Activated CD8-positive, alpha-beta memory T cell treated with anti-CD3 and anti-CD28 coated beads, Interleukin-2, amount 10 ng/mL, durations not matched to agents 7 days and 5 days (primary cell): ENCODE measurements around the gene CDH1. TPM values are rescaled to one million over a fixed set of nuclear protein-coding genes. Genes with fewer than 3 reads are reported as not detected.

ENCODE experiments used
- ATAC-seq: fragments of 150-1000 bp; cut with Tn5 transposase; one replicate; pipeline ENCODE4 v1.10.0; 2021; ENCODE audit warnings: moderate library complexity
- CTCF ChIA-PET: fragments of 350-600 bp; sonication (Branson Sonifier 250); formaldehyde crosslinking; loops from one replicate; lab custom pipeline; 2021; ENCODE audit warnings: antibody characterized with exemption; lab: Charles Lee
- DNase-seq: peaks from one replicate; pipeline ENCODE4 v3.0.0-alpha.2; 2020
- H3K27ac Mint-ChIP-seq: one replicate; pipeline ENCODE4 v1.8.0; 2021; ENCODE audit warnings: mild to moderate bottlenecking, mixed read lengths
- H3K27me3 Mint-ChIP-seq: one replicate; pipeline ENCODE4 v1.8.0; 2021; ENCODE audit warnings: mixed read lengths
- H3K36me3 Mint-ChIP-seq: one replicate; pipeline ENCODE4 v1.8.0; 2021; ENCODE audit warnings: mild to moderate bottlenecking, mixed read lengths
- H3K4me1 Mint-ChIP-seq: one replicate; pipeline ENCODE4 v1.8.0; 2021; ENCODE audit warnings: mixed read lengths
- H3K4me3 Mint-ChIP-seq: one replicate; pipeline ENCODE4 v1.8.0; 2021; ENCODE audit warnings: mild to moderate bottlenecking, moderate library complexity, mixed read lengths
- H3K9me3 Mint-ChIP-seq: one replicate; pipeline ENCODE4 v1.8.0; 2022; ENCODE audit warnings: low read depth, mixed read lengths
- total RNA-seq, 2 experiments: library from RNA; stranded (reverse); gene quantifications; one replicate each; pipeline ENCODE4 v1.2.3, GENCODE V29; 2021

Gene CDH1
- total RNA-seq, result under 1 TPM; 0.06 to 0.09 TPM

- CTCF ChIA-PET, result interaction anchor here (0.6 kb wide), 1 partner anchor 104 kb away, joined by 3 read pairs; no protein-coding TSS in a partner anchor
- Mint-ChIP-seq H3K4me3 (peak within 1 kb of the TSS; percentile 26), H3K36me3 (peaks cover 3% of the 10 kb centered on the region), H3K27ac (no peak within 1 kb of the TSS), H3K4me1 (peaks cover 2% of the 10 kb centered on the region), H3K9me3 (no peaks in the 10 kb centered on the region), H3K27me3 (peaks cover 50% of the 10 kb centered on the region)
- DNase-seq (no peak), ATAC-seq (peak; percentile 42)
Observed at GRCh38 chr16:68737046-68737729, at the start of gene CDH1. TSS of gene CDH1 (plus strand) at chr16:68737292. CDS start at chr16:68737416, 124 bp downstream.

GRCh38 chr16:68689921-68690320 lies 47.2 kb upstream of the CDH1 start:
- CTCF ChIA-PET, result no interaction called here
- no peaks in the 10 kb centered on the region for H3K4me1 Mint-ChIP-seq
- ATAC-seq (no peak), DNase-seq (no peak)
- no peaks in the 10 kb centered on the region for H3K9me3 Mint-ChIP-seq
- H3K4me3 Mint-ChIP-seq, result no peak overlapping the region
- H3K36me3 Mint-ChIP-seq, result no peaks in the 10 kb centered on the region
- peaks cover 4% of the 10 kb centered on the region for H3K27me3 Mint-ChIP-seq
- H3K27ac Mint-ChIP-seq, result no peak overlapping the region

- DNase-seq (no peak), ATAC-seq (no peak)
- H3K9me3 Mint-ChIP-seq, result no peaks in the 10 kb centered on the region
- H3K36me3 Mint-ChIP-seq, result no peaks in the 10 kb centered on the region
- no peak overlapping the region for H3K4me3 Mint-ChIP-seq
- H3K4me1 Mint-ChIP-seq, result no peaks in the 10 kb centered on the region
- no peak overlapping the region for H3K27ac Mint-ChIP-seq
- CTCF ChIA-PET, result no interaction called here
- peaks cover 4% of the 10 kb centered on the region for H3K27me3 Mint-ChIP-seq
Observed at GRCh38 chr16:68695575-68695974, 41.5 kb upstream of the CDH1 start.

- no peak for DNase-seq
- Mint-ChIP-seq H3K27ac (no peak overlapping the region), H3K27me3 (peaks cover 4% of the 10 kb centered on the region), H3K36me3 (no peaks in the 10 kb centered on the region), H3K4me1 (no peaks in the 10 kb centered on the region), H3K4me3 (no peak overlapping the region), H3K9me3 (no peaks in the 10 kb centered on the region)
- ATAC-seq, result no peak
- CTCF ChIA-PET, result no interaction called here
Observed at GRCh38 chr16:68696514-68696913, 40.6 kb upstream of the CDH1 start.

- H3K9me3 Mint-ChIP-seq, result no peaks in the 10 kb centered on the region
- CTCF ChIA-PET, result no interaction called here
- H3K4me1 Mint-ChIP-seq, result no peaks in the 10 kb centered on the region
- H3K4me3 Mint-ChIP-seq, result no peak overlapping the region
- no peak for DNase-seq
- no peak for ATAC-seq
- no peaks in the 10 kb centered on the region for H3K36me3 Mint-ChIP-seq
- no peak overlapping the region for H3K27ac Mint-ChIP-seq
- peaks cover 4% of the 10 kb centered on the region for H3K27me3 Mint-ChIP-seq
Observed at GRCh38 chr16:68698091-68698490, 39.0 kb upstream of the CDH1 start.

GRCh38 chr16:68700120-68700519 lies 37.0 kb upstream of the CDH1 start:
- DNase-seq (no peak), ATAC-seq (no peak)
- H3K4me1 Mint-ChIP-seq, result no peaks in the 10 kb centered on the region
- no peaks in the 10 kb centered on the region for H3K36me3 Mint-ChIP-seq
- no peak overlapping the region for H3K27ac Mint-ChIP-seq
- peaks cover 3% of the 10 kb centered on the region for H3K27me3 Mint-ChIP-seq
- no peaks in the 10 kb centered on the region for H3K9me3 Mint-ChIP-seq
- no peak overlapping the region for H3K4me3 Mint-ChIP-seq
- CTCF ChIA-PET, result interaction anchor here (1.1 kb wide), 1 partner anchor 110 kb away, joined by 3 read pairs; no protein-coding TSS in a partner anchor

GRCh38 chr16:68700831-68701230 lies 36.3 kb upstream of the CDH1 start:
- CTCF ChIA-PET, result interaction anchor here (1.1 to 1.2 kb wide), 2 partner anchors 110 to 179 kb away, joined by 3 to 4 read pairs; no protein-coding TSS in a partner anchor
- Mint-ChIP-seq H3K27ac (no peak overlapping the region), H3K27me3 (peaks cover 3% of the 10 kb centered on the region), H3K4me1 (no peaks in the 10 kb centered on the region), H3K4me3 (no peak overlapping the region), H3K9me3 (no peaks in the 10 kb centered on the region), H3K36me3 (no peaks in the 10 kb centered on the region)
- DNase-seq (no peak), ATAC-seq (no peak)

- H3K27ac Mint-ChIP-seq, result no peak overlapping the region
- H3K27me3 Mint-ChIP-seq, result peaks cover 5% of the 10 kb centered on the region
- ATAC-seq (peak; percentile 70), DNase-seq (peak; percentile 62)
- no peaks in the 10 kb centered on the region for H3K4me1 Mint-ChIP-seq
- no peak overlapping the region for H3K4me3 Mint-ChIP-seq
- H3K36me3 Mint-ChIP-seq, result no peaks in the 10 kb centered on the region
- no peaks in the 10 kb centered on the region for H3K9me3 Mint-ChIP-seq
- CTCF ChIA-PET, result no interaction called here
Observed at GRCh38 chr16:68704232-68704867, 32.7 kb upstream of the CDH1 start.

- H3K4me3 Mint-ChIP-seq, result no peak overlapping the region
- no peak for DNase-seq
- ATAC-seq, result no peak
- CTCF ChIA-PET, result interaction anchor here (0.7 to 1.0 kb wide), 2 partner anchors 93 kb away, joined by 3 read pairs; no protein-coding TSS in a partner anchor
- peaks cover 20% of the 10 kb centered on the region for H3K27me3 Mint-ChIP-seq
- H3K9me3 Mint-ChIP-seq, result no peaks in the 10 kb centered on the region
- no peaks in the 10 kb centered on the region for H3K36me3 Mint-ChIP-seq
- H3K4me1 Mint-ChIP-seq, result no peaks in the 10 kb centered on the region
- no peak overlapping the region for H3K27ac Mint-ChIP-seq
Observed at GRCh38 chr16:68707340-68708152, 29.5 kb upstream of the CDH1 start.

- ATAC-seq (no peak), DNase-seq (no peak)
- Mint-ChIP-seq H3K27ac (no peak overlapping the region), H3K4me1 (no peaks in the 10 kb centered on the region), H3K4me3 (no peak overlapping the region), H3K9me3 (no peaks in the 10 kb centered on the region), H3K36me3 (no peaks in the 10 kb centered on the region), H3K27me3 (peaks cover 24% of the 10 kb centered on the region)
- CTCF ChIA-PET, result no interaction called here
Observed at GRCh38 chr16:68710211-68710610, 26.9 kb upstream of the CDH1 start.

GRCh38 chr16:68711421-68712139 lies 25.5 kb upstream of the CDH1 start:
- no peak overlapping the region for H3K4me3 Mint-ChIP-seq
- peaks cover 24% of the 10 kb centered on the region for H3K27me3 Mint-ChIP-seq
- CTCF ChIA-PET, result no interaction called here
- ATAC-seq (no peak), DNase-seq (no peak)
- no peaks in the 10 kb centered on the region for H3K9me3 Mint-ChIP-seq
- H3K4me1 Mint-ChIP-seq, result no peaks in the 10 kb centered on the region
- no peak overlapping the region for H3K27ac Mint-ChIP-seq
- H3K36me3 Mint-ChIP-seq, result no peaks in the 10 kb centered on the region

- H3K4me1 Mint-ChIP-seq, result no peaks in the 10 kb centered on the region
- ATAC-seq (no peak), DNase-seq (no peak)
- H3K27me3 Mint-ChIP-seq, result peaks cover 24% of the 10 kb centered on the region
- no peaks in the 10 kb centered on the region for H3K36me3 Mint-ChIP-seq
- no peaks in the 10 kb centered on the region for H3K9me3 Mint-ChIP-seq
- H3K4me3 Mint-ChIP-seq, result no peak overlapping the region
- H3K27ac Mint-ChIP-seq, result no peak overlapping the region
- CTCF ChIA-PET, result no interaction called here
Observed at GRCh38 chr16:68713361-68713760, 23.7 kb upstream of the CDH1 start.

GRCh38 chr16:68715471-68715870 lies 21.6 kb upstream of the CDH1 start:
- Mint-ChIP-seq H3K27me3 (peaks cover 12% of the 10 kb centered on the region), H3K36me3 (no peaks in the 10 kb centered on the region), H3K4me1 (peaks cover 6% of the 10 kb centered on the region), H3K9me3 (no peaks in the 10 kb centered on the region), H3K4me3 (no peak overlapping the region), H3K27ac (no peak overlapping the region)
- CTCF ChIA-PET, result no interaction called here
- DNase-seq (no peak), ATAC-seq (no peak)
